ENCODE results near the gene ZDHHC14.

Gene ZDHHC14

DNA sequence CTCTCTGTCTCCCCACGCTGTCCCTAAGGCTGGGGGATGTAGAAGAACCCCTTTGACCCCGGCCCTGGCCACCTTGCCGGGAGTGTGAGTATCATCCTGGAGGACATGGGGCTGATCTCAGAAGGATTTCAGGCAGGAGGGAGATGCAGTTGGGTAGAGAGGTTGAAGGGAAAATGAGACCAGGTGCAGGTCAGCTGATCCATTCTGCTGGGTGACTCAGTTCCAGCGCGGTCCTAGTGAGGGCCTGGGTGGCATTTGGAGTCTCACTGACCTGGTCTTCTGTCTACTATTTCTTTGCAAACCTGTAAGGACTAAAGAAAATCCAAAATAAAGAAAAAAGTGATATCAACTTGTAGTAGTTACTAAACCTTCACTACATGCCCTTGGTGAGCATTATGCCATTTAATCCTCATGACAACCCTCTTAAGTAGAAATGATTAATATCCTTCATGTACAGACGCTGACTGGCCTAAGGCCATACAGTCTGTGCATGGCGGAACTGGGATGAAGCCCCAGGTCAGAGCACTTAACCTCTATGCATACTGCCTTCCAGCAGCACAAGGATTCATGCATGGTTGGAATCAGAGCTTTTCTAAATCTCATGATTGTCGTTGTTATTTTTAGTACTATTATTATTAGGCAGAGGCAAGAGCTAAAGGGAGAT lies 106.3 kb downstream of the ZDHHC14 start:
- TF ChIP-seq, protein P1, sequence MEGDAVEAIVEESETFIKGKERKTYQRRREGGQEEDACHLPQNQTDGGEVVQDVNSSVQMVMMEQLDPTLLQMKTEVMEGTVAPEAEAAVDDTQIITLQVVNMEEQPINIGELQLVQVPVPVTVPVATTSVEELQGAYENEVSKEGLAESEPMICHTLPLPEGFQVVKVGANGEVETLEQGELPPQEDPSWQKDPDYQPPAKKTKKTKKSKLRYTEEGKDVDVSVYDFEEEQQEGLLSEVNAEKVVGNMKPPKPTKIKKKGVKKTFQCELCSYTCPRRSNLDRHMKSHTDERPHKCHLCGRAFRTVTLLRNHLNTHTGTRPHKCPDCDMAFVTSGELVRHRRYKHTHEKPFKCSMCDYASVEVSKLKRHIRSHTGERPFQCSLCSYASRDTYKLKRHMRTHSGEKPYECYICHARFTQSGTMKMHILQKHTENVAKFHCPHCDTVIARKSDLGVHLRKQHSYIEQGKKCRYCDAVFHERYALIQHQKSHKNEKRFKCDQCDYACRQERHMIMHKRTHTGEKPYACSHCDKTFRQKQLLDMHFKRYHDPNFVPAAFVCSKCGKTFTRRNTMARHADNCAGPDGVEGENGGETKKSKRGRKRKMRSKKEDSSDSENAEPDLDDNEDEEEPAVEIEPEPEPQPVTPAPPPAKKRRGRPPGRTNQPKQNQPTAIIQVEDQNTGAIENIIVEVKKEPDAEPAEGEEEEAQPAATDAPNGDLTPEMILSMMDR (IDR thresholded peaks at IDR 0.05): no peak
- no peak for TF ChIP-seq ZFX (IDR thresholded peaks at IDR 0.05; ENCODE audit: borderline replicate concordance)
- no peak overlapping the region for H3K27ac ChIP-seq

DNA sequence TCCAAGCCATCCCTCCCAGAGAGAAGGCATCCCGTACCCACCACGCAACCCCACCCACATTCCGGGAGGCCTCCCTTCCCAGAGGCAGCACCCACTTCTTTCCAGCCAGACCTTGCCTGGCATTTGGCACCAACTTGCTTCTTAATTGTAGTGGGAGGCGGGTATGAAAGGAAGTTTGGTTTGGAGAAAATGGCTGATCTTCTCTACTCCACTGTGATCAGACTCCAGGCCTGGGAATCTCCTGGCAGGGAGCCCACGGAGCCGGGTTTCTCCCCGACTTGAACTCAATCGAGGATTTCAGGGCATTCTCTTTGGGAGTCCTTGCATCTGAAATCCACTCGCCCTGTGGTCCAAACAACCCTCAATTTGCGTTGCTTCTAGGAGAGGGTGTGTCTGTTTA lies 107.1 kb downstream of the ZDHHC14 start:
- TF ChIP-seq, protein P1 (IDR thresholded peaks at IDR 0.05): no peak
- no peak for TF ChIP-seq ZFX (IDR thresholded peaks at IDR 0.05; ENCODE audit: borderline replicate concordance)
- no peak overlapping the region for H3K27ac ChIP-seq

DNA sequence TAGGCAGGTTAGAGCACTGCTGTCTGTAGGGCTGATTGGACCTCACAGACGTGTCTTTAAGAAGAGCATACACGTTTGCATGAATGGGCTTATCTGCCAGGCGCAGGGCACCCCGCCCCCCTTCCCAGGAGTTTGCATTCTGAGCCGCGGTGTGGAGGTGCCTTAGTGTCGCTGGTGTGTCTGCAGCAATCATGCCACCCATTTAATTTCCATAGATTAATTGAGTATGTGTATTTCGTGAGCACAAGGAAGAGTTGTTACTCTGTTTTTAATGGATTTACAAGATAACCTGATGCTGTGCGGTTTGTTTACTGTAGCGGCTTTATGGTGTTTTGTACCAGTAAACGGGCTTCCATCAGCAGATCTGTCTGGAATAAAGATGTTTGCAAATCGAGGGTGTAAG lies 107.7 kb downstream of the ZDHHC14 start:
- H3K27ac ChIP-seq: no peak overlapping the region
- TF ChIP-seq, protein P1 (IDR thresholded peaks at IDR 0.05): no peak
- TF ChIP-seq ZFX (IDR thresholded peaks at IDR 0.05; ENCODE audit: borderline replicate concordance): no peak

DNA sequence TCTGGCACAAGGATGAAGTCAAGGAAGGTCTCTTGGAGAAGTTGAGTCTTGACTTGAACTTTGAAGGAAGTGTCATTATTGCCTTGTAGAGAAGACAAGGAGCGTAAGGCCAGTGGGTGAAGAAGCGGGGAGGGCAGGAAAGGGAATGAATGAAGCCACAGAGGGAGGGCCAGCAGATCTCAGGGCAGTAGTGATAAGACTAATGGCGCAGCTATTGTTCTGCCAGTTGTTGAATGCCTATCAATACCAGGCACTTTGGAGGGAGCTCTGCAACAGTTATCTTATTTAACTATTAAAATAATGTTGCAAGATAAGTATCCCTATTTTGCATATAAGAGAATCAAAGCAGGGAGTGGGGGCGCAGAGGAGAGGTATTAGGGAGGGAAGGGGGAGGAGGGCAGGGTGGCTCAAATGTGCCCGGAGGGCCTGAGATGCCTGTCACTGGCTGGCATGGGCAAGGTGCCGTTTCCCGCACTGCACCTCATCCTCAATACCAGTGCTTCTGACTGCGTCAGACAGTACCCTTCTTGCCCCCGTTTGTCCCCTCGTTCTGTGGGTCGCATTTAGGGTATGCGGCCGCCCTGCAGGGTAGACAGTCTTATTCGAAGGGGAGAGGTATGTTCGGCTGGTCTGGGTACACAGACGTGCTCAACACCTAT lies 109.8 kb downstream of the ZDHHC14 start:
- no peak for TF ChIP-seq ZFX (IDR thresholded peaks at IDR 0.05; ENCODE audit: borderline replicate concordance)
- TF ChIP-seq, protein P1 (IDR thresholded peaks at IDR 0.05): no peak
- no peak overlapping the region for H3K27ac ChIP-seq

DNA sequence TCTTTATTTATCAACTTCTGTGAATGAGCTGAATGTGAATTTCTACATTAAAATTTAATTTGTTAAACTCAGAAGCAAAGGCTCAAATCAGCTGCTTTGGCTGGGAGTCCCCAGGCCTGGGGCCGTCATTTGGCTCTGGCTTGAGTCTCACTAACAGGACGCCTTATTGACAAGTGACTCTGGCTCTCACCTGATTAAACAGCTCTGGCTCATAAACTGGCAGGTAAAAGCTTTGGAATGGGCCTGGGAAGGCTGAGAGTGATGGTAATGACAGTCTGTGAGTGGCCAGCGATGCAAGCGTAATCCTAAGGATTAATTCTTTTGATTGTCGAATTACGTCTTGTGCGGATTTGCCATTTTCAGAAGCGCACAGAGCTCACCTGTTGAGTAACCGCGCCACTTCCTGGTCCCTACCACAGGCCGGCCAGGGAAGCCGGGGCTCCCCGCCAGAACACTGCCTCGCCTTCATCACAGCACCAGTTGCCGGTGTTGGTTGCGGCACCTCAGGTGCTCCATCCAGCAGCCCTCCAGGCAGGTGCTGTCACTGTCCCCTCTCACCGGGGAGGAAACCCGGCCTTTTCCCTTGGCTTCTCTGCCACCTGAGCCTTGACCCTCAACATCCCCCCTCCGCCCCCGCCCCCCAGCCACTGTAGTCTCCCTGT lies 110.7 kb downstream of the ZDHHC14 start:
- TF ChIP-seq, protein P1 (IDR thresholded peaks at IDR 0.05): no peak
- TF ChIP-seq ZFX (IDR thresholded peaks at IDR 0.05; ENCODE audit: borderline replicate concordance): no peak
- no peak overlapping the region for H3K27ac ChIP-seq

DNA sequence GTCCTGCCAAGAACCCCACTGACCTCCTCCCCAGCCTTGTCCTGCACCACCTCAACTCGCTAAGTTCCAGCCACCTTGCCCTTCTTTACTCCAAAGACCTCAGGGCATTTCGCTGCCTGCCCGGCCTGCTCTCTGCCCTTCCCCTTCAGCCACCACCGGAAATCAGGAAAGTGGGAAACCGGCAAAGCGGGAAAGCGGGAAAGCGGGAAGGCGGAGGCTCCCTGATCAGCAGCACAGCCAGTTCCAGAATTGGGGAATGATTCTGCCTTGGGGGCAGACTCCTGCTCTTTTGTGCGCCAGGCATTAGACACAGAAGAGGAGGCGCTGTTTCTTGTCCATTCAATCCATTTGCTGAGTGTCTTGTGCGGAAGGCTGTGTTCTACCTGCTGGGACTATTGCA lies 111.3 kb downstream of the ZDHHC14 start:
- H3K27ac ChIP-seq: no peak overlapping the region
- TF ChIP-seq, protein P1 (IDR thresholded peaks at IDR 0.05): no peak
- TF ChIP-seq ZFX (IDR thresholded peaks at IDR 0.05; ENCODE audit: borderline replicate concordance): no peak

DNA sequence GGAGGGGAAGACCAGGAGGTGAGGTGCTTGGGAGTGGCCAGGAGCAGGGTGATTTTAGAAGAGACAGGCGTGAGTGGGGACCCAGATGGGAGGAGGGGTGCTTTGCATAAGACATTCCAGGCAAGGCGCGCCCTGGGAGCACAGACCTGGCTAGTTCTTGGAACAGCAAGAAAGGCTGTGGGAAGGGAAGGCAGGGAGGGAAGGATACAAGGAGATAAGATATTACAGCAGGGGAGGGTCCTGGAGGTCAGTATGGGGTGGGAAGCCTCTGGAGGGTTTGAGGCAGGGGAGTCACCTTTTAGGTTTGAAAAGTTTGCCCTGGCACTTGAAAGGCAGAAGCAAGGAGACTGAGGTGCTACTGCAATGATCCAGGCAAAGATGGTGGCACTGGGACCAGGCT lies 111.8 kb downstream of the ZDHHC14 start:
- no peak for TF ChIP-seq ZFX (IDR thresholded peaks at IDR 0.05; ENCODE audit: borderline replicate concordance)
- TF ChIP-seq, protein P1 (IDR thresholded peaks at IDR 0.05): no peak
- H3K27ac ChIP-seq: no peak overlapping the region

Data from 22Rv1 (cell line).